ENCODE data around the gene CAPN13.

CAPN13 gene, protein sequence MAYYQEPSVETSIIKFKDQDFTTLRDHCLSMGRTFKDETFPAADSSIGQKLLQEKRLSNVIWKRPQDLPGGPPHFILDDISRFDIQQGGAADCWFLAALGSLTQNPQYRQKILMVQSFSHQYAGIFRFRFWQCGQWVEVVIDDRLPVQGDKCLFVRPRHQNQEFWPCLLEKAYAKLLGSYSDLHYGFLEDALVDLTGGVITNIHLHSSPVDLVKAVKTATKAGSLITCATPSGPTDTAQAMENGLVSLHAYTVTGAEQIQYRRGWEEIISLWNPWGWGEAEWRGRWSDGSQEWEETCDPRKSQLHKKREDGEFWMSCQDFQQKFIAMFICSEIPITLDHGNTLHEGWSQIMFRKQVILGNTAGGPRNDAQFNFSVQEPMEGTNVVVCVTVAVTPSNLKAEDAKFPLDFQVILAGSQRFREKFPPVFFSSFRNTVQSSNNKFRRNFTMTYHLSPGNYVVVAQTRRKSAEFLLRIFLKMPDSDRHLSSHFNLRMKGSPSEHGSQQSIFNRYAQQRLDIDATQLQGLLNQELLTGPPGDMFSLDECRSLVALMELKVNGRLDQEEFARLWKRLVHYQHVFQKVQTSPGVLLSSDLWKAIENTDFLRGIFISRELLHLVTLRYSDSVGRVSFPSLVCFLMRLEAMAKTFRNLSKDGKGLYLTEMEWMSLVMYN

GRCh38 chr2:30807249-30807648 lies at the start of gene CAPN13:
CAPN13 (minus strand) TSS chr2:30807446; CDS start chr2:30787325, 20,121 bp downstream.
- Histone ChIP-seq H3K36me3 (no peaks in the 10 kb centered on the region), H3K27ac (no peak within 1 kb of the TSS), H3K4me1 (peaks cover 0 to 16% (median 9%) of the 10 kb centered on the region in 10 experiments; a peak in 11 of 20 replicates), H3K9ac (no peak within 1 kb of the TSS), H4K20me1 (no peaks in the 10 kb centered on the region), H3K4me2 (no peak within 1 kb of the TSS), H3K9me3 (replicated peaks in 1 of 11) (no peaks in the 10 kb centered on the region), H3K27me3 (peaks cover 0 to 13% (median 0%) of the 10 kb centered on the region in 11 experiments; a peak in 1 of 22 replicates), H3K4me3 (no peak within 1 kb of the TSS)
- TF ChIP-seq Cebpa-rat (IDR thresholded peaks at IDR 0.05): no peak

- Histone ChIP-seq H4K20me1 (no peaks in the 10 kb centered on the region), H3K4me3 (no peak overlapping the region), H3K27me3 (no peaks in the 10 kb centered on the region), H3K27ac (no peak overlapping the region), H3K36me3 (no peaks in the 10 kb centered on the region), H3K9ac (no peak overlapping the region), H3K9me3 (replicated peaks in 1 of 11) (peaks cover 20 to 37% (median 27%) of the 10 kb centered on the region in 11 experiments), H3K4me2 (no peak overlapping the region), H3K4me1 (no peaks in the 10 kb centered on the region)
- no peak for TF ChIP-seq Cebpa-rat (IDR thresholded peaks at IDR 0.05)
These were observed 40.6 kb upstream of the CAPN13 start for GRCh38 chr2:30847841-30848240.

DNA sequence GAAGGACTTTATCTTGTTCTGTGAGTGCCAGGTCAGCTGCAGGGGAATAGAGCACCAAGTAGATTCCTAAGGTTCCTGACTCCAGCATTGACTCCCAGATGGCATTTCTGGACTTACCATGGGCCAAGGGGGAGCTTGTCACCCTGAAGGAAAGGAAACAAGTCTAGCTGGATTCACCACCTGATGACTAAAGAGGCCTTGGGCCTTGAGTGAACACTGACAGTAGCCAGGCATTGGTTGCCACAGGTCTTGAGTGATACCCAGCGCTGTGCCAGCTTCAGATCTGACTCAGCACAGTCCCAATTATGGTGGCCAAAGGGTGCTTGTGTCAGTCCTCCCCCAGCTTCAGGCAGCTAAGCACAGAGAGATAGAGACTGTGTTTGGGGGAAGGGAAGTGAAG lies 40.1 kb upstream of the CAPN13 start:
- Histone ChIP-seq H3K4me2 (no peak overlapping the region), H3K36me3 (no peaks in the 10 kb centered on the region), H3K9me3 (replicated peaks in 1 of 11) (peaks cover 20 to 37% (median 27%) of the 10 kb centered on the region in 11 experiments), H4K20me1 (no peaks in the 10 kb centered on the region), H3K9ac (no peak overlapping the region), H3K27ac (no peak overlapping the region), H3K27me3 (no peaks in the 10 kb centered on the region), H3K4me3 (no peak overlapping the region), H3K4me1 (no peaks in the 10 kb centered on the region)
- TF ChIP-seq Cebpa-rat (IDR thresholded peaks at IDR 0.05): no peak

DNA sequence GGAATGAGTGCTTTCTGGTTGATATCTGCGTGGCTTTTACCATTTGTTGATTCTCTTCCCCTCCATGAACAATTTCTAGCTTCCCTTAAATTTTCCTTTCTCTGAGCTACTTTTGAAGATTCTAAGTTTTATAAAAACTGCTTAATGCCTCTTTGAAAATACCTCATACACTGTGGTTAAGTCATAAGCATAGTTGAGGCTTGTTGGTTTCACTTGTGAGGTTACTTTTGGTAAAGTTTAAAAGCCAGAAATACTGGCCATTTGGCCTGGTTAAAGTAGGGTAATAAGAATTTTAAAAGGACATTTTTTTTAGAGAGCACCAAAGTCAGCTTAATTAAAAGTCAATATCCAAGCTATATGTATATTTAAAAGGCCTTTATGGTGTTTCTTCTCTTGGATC lies 21.3 kb upstream of the CAPN13 start:
- no peak overlapping the region for H3K27ac ChIP-seq
- no peak overlapping the region for H3K4me2 ChIP-seq
- H3K4me3 ChIP-seq: no peak overlapping the region
- no peak overlapping the region for H3K9ac ChIP-seq
- H3K36me3 ChIP-seq: 0 out of 22 replicates have a peak, but pooled peaks cover 0 to 4% (median 0%) of the 10 kb centered on the region in 11 experiments
- TF ChIP-seq Cebpa-rat (IDR thresholded peaks at IDR 0.05): no peak
- H4K20me1 ChIP-seq: no peaks in the 10 kb centered on the region
- peaks cover 3 to 12% (median 8%) of the 10 kb centered on the region in 10 experiments for H3K4me1 ChIP-seq
- H3K9me3 ChIP-seq (replicated peaks in 1 of 11): peaks cover 58 to 69% (median 64%) of the 10 kb centered on the region in 11 experiments
- no peaks in the 10 kb centered on the region for H3K27me3 ChIP-seq

GRCh38 chr2:30826916-30827315 lies 19.7 kb upstream of the CAPN13 start:
- Histone ChIP-seq H3K9me3 (replicated peaks in 1 of 11) (peaks cover 58 to 69% (median 64%) of the 10 kb centered on the region in 11 experiments), H3K36me3 (0 out of 22 replicates have a peak, but pooled peaks cover 0 to 4% (median 0%) of the 10 kb centered on the region in 11 experiments), H4K20me1 (no peaks in the 10 kb centered on the region), H3K4me3 (no peak overlapping the region), H3K27me3 (no peaks in the 10 kb centered on the region), H3K27ac (no peak overlapping the region), H3K4me2 (no peak overlapping the region), H3K4me1 (peaks cover 5 to 29% (median 23%) of the 10 kb centered on the region in 10 experiments), H3K9ac (no peak overlapping the region)
- no peak for TF ChIP-seq Cebpa-rat (IDR thresholded peaks at IDR 0.05)

DNA sequence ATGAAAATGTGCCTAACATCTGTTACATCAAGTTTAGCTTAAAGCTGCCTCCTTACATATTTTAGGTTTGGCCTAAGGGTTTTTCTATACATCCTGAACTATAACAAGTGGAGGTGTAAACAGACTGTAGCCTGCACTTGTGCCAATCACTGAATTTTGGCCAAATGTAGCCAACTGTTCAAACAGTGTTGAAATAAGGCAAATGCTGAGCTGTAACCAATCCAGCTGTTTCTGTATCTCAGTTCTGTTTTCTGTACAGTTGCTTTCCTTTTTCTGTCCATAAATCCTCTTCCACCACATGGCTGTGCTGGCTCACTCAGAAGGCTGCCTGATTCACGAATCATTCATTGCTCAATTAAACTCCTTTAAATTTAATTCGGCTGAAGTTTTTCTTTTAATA lies 19.2 kb upstream of the CAPN13 start:
- no peak for TF ChIP-seq Cebpa-rat (IDR thresholded peaks at IDR 0.05)
- H3K4me2 ChIP-seq: no peak overlapping the region
- H3K27me3 ChIP-seq: no peaks in the 10 kb centered on the region
- H3K36me3 ChIP-seq: 0 out of 22 replicates have a peak, but pooled peaks cover 0 to 4% (median 0%) of the 10 kb centered on the region in 11 experiments
- no peak overlapping the region for H3K27ac ChIP-seq
- H3K4me3 ChIP-seq: no peak overlapping the region
- H3K9me3 ChIP-seq (replicated peaks in 1 of 11): peaks cover 58 to 69% (median 64%) of the 10 kb centered on the region in 11 experiments
- no peak overlapping the region for H3K9ac ChIP-seq
- peaks cover 5 to 33% (median 25%) of the 10 kb centered on the region in 10 experiments for H3K4me1 ChIP-seq
- H4K20me1 ChIP-seq: no peaks in the 10 kb centered on the region

DNA sequence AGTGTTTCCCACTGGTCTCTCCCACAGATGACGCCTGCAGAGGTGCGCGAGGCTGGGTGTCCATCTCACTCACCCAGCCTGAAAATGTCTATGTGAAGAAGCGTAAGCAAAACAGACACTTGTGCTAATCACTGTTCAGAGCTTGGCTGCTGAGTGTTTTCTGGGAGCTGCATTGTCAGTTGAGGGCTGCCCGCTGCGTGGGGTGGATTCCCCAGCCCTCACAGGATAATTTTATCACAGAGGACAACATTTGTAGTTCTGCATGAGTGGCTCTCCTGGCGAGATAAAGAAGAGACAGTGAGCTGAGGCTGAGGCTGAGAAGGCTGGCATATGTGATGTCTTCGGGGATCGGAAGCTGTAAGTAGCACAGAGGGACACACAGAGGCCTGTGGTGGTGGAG lies 16.2 kb upstream of the CAPN13 start:
- Histone ChIP-seq H3K4me2 (peak overlapping the region; percentile 13 to 89 (median 57)), H3K4me3 (peak overlapping the region in 1 of 10 experiments; percentile 27; a peak in 2 of 20 replicates), H3K36me3 (0 out of 22 replicates have a peak, but pooled peaks cover 0 to 4% (median 0%) of the 10 kb centered on the region in 11 experiments), H3K9me3 (replicated peaks in 1 of 11) (peaks cover 39 to 44% (median 41%) of the 10 kb centered on the region in 11 experiments), H3K4me1 (peaks cover 5 to 34% (median 25%) of the 10 kb centered on the region in 10 experiments), H4K20me1 (no peaks in the 10 kb centered on the region), H3K27ac (peak overlapping the region in 2 of 11 experiments; percentile 4 to 51; a peak in 1 of 22 replicates), H3K27me3 (no peaks in the 10 kb centered on the region), H3K9ac (peak overlapping the region in 5 of 11 experiments; percentile 3 to 51 (median 14); a peak in 7 of 22 replicates)
- TF ChIP-seq Cebpa-rat (IDR thresholded peaks at IDR 0.05): no peak

GRCh38 chr2:30821960-30822359 lies 14.7 kb upstream of the CAPN13 start:
- 0 out of 22 replicates have a peak, but pooled peaks cover 0 to 4% (median 0%) of the 10 kb centered on the region in 11 experiments for H3K36me3 ChIP-seq
- H3K4me2 ChIP-seq: peak overlapping the region in 6 of 11 experiments; percentile 9 to 89 (median 66); a peak in 5 of 22 replicates
- no peak for TF ChIP-seq Cebpa-rat (IDR thresholded peaks at IDR 0.05)
- no peaks in the 10 kb centered on the region for H4K20me1 ChIP-seq
- H3K9ac ChIP-seq: no peak overlapping the region
- H3K27ac ChIP-seq: no peak overlapping the region
- no peaks in the 10 kb centered on the region for H3K27me3 ChIP-seq
- H3K9me3 ChIP-seq (replicated peaks in 1 of 11): peaks cover 24 to 29% (median 26%) of the 10 kb centered on the region in 11 experiments
- H3K4me1 ChIP-seq: peaks cover 5 to 34% (median 25%) of the 10 kb centered on the region in 10 experiments
- no peak overlapping the region for H3K4me3 ChIP-seq
